IMR-90 (cell line): ENCODE data around the gene ATP1A3. TPM values are rescaled to one million over a fixed set of nuclear protein-coding genes. Genes with fewer than 3 reads are reported as not detected.
A peak's percentile ranks its signal among the peaks of the same experiment; 100 is the strongest.

Source experiments
- ATAC-seq: fragments of 200-7000 bp; cut with Tn5 transposase; 2 replicates; pipeline ENCODE4 v1.9.1; 2020; ENCODE audit warnings: low read depth, mild to moderate bottlenecking, moderate library complexity
- BruUV-seq: library from RNA; stranded (reverse); fragments of 400-500 nt; replicated peaks from 2 replicates; lab custom pipeline; 2021; lab: Mats Ljungman, UMichigan
- CTCF ChIA-PET: fragments of 300-600 bp; formaldehyde crosslinking; extraction: SDS; loops from one replicate; lab custom pipeline; 2021; ENCODE audit warnings: antibody characterized with exemption; lab: Yijun Ruan, JAX
- POLR2A ChIA-PET: fragments of 300-600 bp; sonication (Branson Sonifier 250); formaldehyde crosslinking; loops from one replicate; lab custom pipeline; 2022; ENCODE audit warnings: antibody characterized with exemption; ENCODE audit not compliant: unreplicated experiment; lab: Charles Lee
- DNase-seq: peaks from one replicate; pipeline ENCODE4 v3.0.0; 2013
- H2AFZ ChIP-seq: replicated peaks from 2 replicates; pipeline ENCODE3; 2013; ENCODE audit warnings: low read length, mild to moderate bottlenecking; ENCODE audit not compliant: poor library complexity
- H2AK5ac ChIP-seq: 2 replicates; pipeline ENCODE4 v1.6.1; 2013; ENCODE audit warnings: low read depth, low read length, inconsistent platforms
- H2AK9ac ChIP-seq: replicated peaks from 2 replicates; pipeline ENCODE3; 2013; ENCODE audit warnings: mild to moderate bottlenecking, low read depth, low read length, moderate library complexity; ENCODE audit not compliant: poor library complexity
- H2BK120ac ChIP-seq: 2 replicates; pipeline ENCODE4 v1.6.1; 2013; ENCODE audit warnings: low read depth, low read length, inconsistent platforms
- H2BK15ac ChIP-seq: 3 replicates; pipeline ENCODE4 v1.6.1; 2013; ENCODE audit warnings: low read depth, low read length, inconsistent platforms
- H2BK20ac ChIP-seq: 2 replicates; pipeline ENCODE4 v1.6.1; 2013; ENCODE audit warnings: low read depth, mild to moderate bottlenecking, inconsistent platforms, low read length, moderate library complexity
- H2BK5ac ChIP-seq: 2 replicates; pipeline ENCODE4 v1.6.1; 2013; ENCODE audit warnings: mild to moderate bottlenecking, low read depth, low read length, inconsistent platforms; ENCODE audit not compliant: poor library complexity, severe bottlenecking
- H3K14ac ChIP-seq: replicated peaks from 2 replicates; pipeline ENCODE4 v1.6.1; 2013; ENCODE audit warnings: low read depth, low read length, inconsistent platforms
- H3K18ac ChIP-seq: 2 replicates; pipeline ENCODE4 v1.6.1; 2013; ENCODE audit warnings: low read depth, low read length, control low read depth
- H3K23ac ChIP-seq: 2 replicates; pipeline ENCODE4 v1.6.1; 2013; ENCODE audit warnings: low read depth, low read length, inconsistent platforms
- H3K27ac ChIP-seq: 2 replicates; pipeline ENCODE4 v1.5.1; 2013; ENCODE audit warnings: mild to moderate bottlenecking, control low read depth, low read length; ENCODE audit not compliant: insufficient read depth
- H3K27me3 ChIP-seq: 2 replicates; pipeline ENCODE4 v1.6.1; 2013; ENCODE audit warnings: low read length; ENCODE audit not compliant: control insufficient read depth, insufficient read depth
- H3K36me3 ChIP-seq: 2 replicates; pipeline ENCODE4 v1.6.1; 2013; ENCODE audit warnings: low read length, mixed read lengths; ENCODE audit not compliant: control insufficient read depth, insufficient read depth
- H3K4ac ChIP-seq: 2 replicates; pipeline ENCODE4 v1.6.1; 2013; ENCODE audit warnings: low read depth, low read length, inconsistent platforms
- H3K4me1 ChIP-seq: 2 replicates; pipeline ENCODE4 v1.6.1; 2013; ENCODE audit warnings: low read length, mixed read lengths; ENCODE audit not compliant: control insufficient read depth, insufficient read depth
- H3K4me2 ChIP-seq: 2 replicates; pipeline ENCODE4 v1.6.1; 2013; ENCODE audit warnings: low read depth, mild to moderate bottlenecking, control low read depth, low read length, moderate library complexity
- H3K4me3 ChIP-seq: 2 replicates; pipeline ENCODE4 v1.5.1; 2013; ENCODE audit warnings: low read depth, mild to moderate bottlenecking, control low read depth, low read length, moderate library complexity; ENCODE audit not compliant: insufficient read depth
- H3K56ac ChIP-seq: 2 replicates; pipeline ENCODE4 v1.6.1; 2013; ENCODE audit warnings: low read length, inconsistent platforms; ENCODE audit not compliant: insufficient read depth; ENCODE audit errors: extremely low read depth
- H3K79me1 ChIP-seq, 2 experiments: 2 replicates each; pipeline ENCODE4 v1.6.1; 2013; ENCODE audit warnings: low read length in 2 of 2, inconsistent platforms in 1 of 2, low read depth in 1 of 2
- H3K9ac ChIP-seq: 2 replicates; pipeline ENCODE4 v1.6.1; 2013; ENCODE audit warnings: low read depth, low read length, control low read depth
- H3K9me1 ChIP-seq: 2 replicates; pipeline ENCODE4 v1.6.1; 2013; ENCODE audit warnings: low read length, inconsistent platforms; ENCODE audit not compliant: insufficient read depth
- H3K9me3 ChIP-seq: 2 replicates; pipeline ENCODE4 v1.6.1; 2013; ENCODE audit warnings: low read length; ENCODE audit not compliant: control insufficient read depth, insufficient read depth
- H4K20me1 ChIP-seq: 2 replicates; pipeline ENCODE4 v1.6.1; 2013; ENCODE audit warnings: low read length, inconsistent platforms; ENCODE audit not compliant: insufficient read depth
- H4K5ac ChIP-seq: 2 replicates; pipeline ENCODE4 v1.6.1; 2013; ENCODE audit warnings: mild to moderate bottlenecking, low read depth, low read length, control low read depth
- H4K8ac ChIP-seq, 2 experiments: 2 replicates each; pipeline ENCODE4 v1.6.1; 2013; ENCODE audit warnings: low read depth in 2 of 2, low read length in 2 of 2, control low read depth in 1 of 2, inconsistent platforms in 1 of 2
- H4K91ac ChIP-seq: 2 replicates; pipeline ENCODE4 v1.6.1; 2013; ENCODE audit warnings: low read depth, low read length, inconsistent platforms; ENCODE audit not compliant: insufficient read depth
- CEBPB ChIP-seq: IDR thresholded peaks from 2 replicates; pipeline ENCODE4 v1.6.1; 2012; ENCODE audit warnings: low read depth, low read length, improper control_type of control experiment
- MAZ ChIP-seq: IDR thresholded peaks from 2 replicates; pipeline ENCODE4 v1.6.1; 2012; ENCODE audit warnings: low read depth, mild to moderate bottlenecking, low read length, improper control_type of control experiment, moderate library complexity, borderline replicate concordance
- WGBS, 2 experiments: methylation state at CpG; one replicate each; pipeline versions ENCODE4 v1.1.5 to v1.1.7; 2013; ENCODE audit warnings: missing lambda C conversion rate in 2 of 2; ENCODE audit not compliant: insufficient read length in 1 of 2; ENCODE audit errors: extremely low coverage in 2 of 2; 5-methylcytosine and 5-hydroxymethylcytosine counted together
- dilution Hi-C: fragments of 300-500 bp; cut with HindIII; formaldehyde crosslinking; loops from one replicate; pipeline ENCODE4 v1.14.3; 2018; ENCODE audit warnings: low sequenced_read_pairs; ENCODE audit not compliant: unreplicated experiment
- in situ Hi-C: fragments of 300-500 bp; cut with MboI; formaldehyde crosslinking; loops from 3 replicates; pipeline ENCODE4 v1.14.3; 2019; ENCODE audit warnings: low sequenced_read_pairs, inconsistent platforms, mixed read lengths
- intact Hi-C: fragments of 100-400 bp; cut with micrococcal nuclease; formaldehyde crosslinking; loops from 2 replicates; pipeline ENCODE4 v1.10.0; 2022
- polyA plus RNA-seq, 3 experiments: library from polyadenylated mRNA; depleted of rRNA; stranded (reverse); fragments of >200 nt; gene quantifications; 2 replicates each; pipeline ENCODE4 v1.2.3, GENCODE V29; 2012; ENCODE audit warnings: low replicate concordance in 1 of 3
- total RNA-seq: library from RNA; depleted of rRNA; stranded (reverse); fragments of >200 nt; gene quantifications from 2 replicates; pipeline ENCODE4 v1.2.3, GENCODE V29; 2012
- TF ChIP-seq, protein P1 (sequence below): fragments of 150-350 bp; IDR thresholded peaks from 2 replicates; pipeline ENCODE4 v1.6.1; 2017; ENCODE audit warnings: mild to moderate bottlenecking, antibody characterized with exemption, low read length, low read depth

Gene ATP1A3
- total and polyA plus RNA-seq, 2 of the 4 experiments (the other 2 are of a cell fraction) = under 0.01 to 0.12 TPM

DNA sequence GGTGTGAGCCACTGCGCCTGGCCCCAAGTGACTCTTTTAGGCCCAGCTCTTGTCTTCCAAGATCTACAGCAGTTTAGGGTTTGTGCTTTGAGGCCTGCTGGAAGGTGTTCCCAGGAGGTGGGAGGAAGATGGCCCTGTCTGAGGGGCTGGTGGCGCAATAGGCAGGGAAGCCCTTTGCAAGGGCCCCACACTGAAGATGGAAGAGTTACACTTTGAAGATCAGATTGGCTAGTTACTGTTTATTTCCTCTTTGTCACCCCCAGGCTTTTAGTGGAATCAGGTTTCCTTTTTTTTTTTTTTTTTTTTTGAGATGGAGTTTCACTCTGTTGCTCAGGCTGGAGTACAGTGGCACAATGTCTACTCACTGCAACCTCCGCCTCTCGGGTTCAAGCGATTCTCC lies 33.1 kb downstream of the ATP1A3 start:
- H3K27ac ChIP-seq = no peak overlapping the region
- no peak overlapping the region for H2AFZ ChIP-seq
- WGBS, 2 experiments = 83% methylated on average over 1 of the region's 5 CpGs; no CpG with 5 or more reads in 1 of the 2 experiments
- no peak overlapping the region for H4K5ac ChIP-seq
- H2BK120ac ChIP-seq = no peak overlapping the region
- TF ChIP-seq, protein P1, sequence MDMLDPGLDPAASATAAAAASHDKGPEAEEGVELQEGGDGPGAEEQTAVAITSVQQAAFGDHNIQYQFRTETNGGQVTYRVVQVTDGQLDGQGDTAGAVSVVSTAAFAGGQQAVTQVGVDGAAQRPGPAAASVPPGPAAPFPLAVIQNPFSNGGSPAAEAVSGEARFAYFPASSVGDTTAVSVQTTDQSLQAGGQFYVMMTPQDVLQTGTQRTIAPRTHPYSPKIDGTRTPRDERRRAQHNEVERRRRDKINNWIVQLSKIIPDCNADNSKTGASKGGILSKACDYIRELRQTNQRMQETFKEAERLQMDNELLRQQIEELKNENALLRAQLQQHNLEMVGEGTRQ = no peak
- no peak for TF ChIP-seq MAZ
- peak; percentile 32; the same call in 1 of the 2 replicates for TF ChIP-seq CEBPB
- no peak overlapping the region for H4K91ac ChIP-seq
- no peak overlapping the region for H2AK5ac ChIP-seq
- H4K20me1 ChIP-seq = peaks cover 21% of the 10 kb centered on the region
- peaks cover 6% of the 10 kb centered on the region for H3K4me1 ChIP-seq
- dilution Hi-C loops = no loop called here
- H3K4me3 ChIP-seq = no peak overlapping the region
- H3K9me3 ChIP-seq = no peaks in the 10 kb centered on the region
- H2BK20ac ChIP-seq = no peak overlapping the region
- H3K18ac ChIP-seq = no peak overlapping the region
- peaks cover 6% of the 10 kb centered on the region; the same call in 1 of the 2 replicates for H3K36me3 ChIP-seq
- H3K56ac ChIP-seq = no peak overlapping the region
- H3K9ac ChIP-seq = no peak overlapping the region
- DNase-seq (no peak), ATAC-seq (no peak)
- no peak overlapping the region for H2AK9ac ChIP-seq
- peaks cover 7% of the 10 kb centered on the region; the same call in 1 of the 2 replicates for H3K9me1 ChIP-seq
- CTCF ChIA-PET = no interaction called here
- intact Hi-C loops = no loop called here
- H4K8ac ChIP-seq = no peak overlapping the region
- no peak overlapping the region for H3K23ac ChIP-seq
- peaks cover 4% of the 10 kb centered on the region for H3K27me3 ChIP-seq
- no peak overlapping the region for H3K4ac ChIP-seq
- H2BK15ac ChIP-seq = no peak overlapping the region
- H2BK5ac ChIP-seq = no peak overlapping the region
- no TSS peak for BruUV-seq
- no peak overlapping the region for H3K4me2 ChIP-seq
- H3K14ac ChIP-seq = no peak overlapping the region
- H3K79me1 ChIP-seq = peaks cover 7 to 26% of the 10 kb centered on the region in 2 experiments
- in situ Hi-C loops = no loop called here
- POLR2A ChIA-PET = no interaction called here
